Subcutaneous adipose tissue (tissue), 4 donors: ENCODE results near the gene LBX1. TPM values are rescaled to one million over a fixed set of nuclear protein-coding genes. Genes with fewer than 3 reads are reported as not detected.

ENCODE experiments used
- total RNA-seq, 4 donors: library from RNA; depleted of rRNA; stranded (reverse); fragments of >200 nt; gene quantifications; one replicate each; pipeline ENCODE4 v1.1.0, GENCODE V29; 2016
- TF ChIP-seq, protein P1 (sequence below): fragments of 450-650 bp; IDR thresholded peaks from one replicate; pipeline ENCODE4 v1.5.1; 2016; ENCODE audit warnings: low read depth, mild to moderate bottlenecking, control low read depth, antibody characterized with exemption, moderate library complexity

LBX1 gene
- total RNA-seq, 4 donors from 2014 or later: not detected

DNA sequence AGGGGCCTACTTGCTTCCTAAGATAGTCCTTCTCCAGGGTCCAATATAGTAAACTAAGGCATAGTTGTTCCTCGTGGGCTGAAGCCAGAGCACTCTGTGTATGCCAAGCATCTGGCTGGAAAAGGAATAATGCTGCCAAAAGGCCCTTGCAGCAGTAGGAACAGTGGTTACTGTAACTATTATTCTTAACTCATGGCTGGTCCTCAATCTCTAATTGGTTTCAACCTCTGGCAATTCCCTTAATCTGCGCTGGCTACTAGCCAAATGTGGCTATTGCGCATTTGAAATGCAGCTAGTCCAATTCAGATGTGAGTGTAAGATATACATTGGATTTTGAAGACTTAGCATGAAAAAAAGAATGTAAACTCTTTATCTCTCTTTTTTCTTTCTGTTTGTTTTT is 27.8 kb upstream of the LBX1 start:
- TF ChIP-seq, protein P1, sequence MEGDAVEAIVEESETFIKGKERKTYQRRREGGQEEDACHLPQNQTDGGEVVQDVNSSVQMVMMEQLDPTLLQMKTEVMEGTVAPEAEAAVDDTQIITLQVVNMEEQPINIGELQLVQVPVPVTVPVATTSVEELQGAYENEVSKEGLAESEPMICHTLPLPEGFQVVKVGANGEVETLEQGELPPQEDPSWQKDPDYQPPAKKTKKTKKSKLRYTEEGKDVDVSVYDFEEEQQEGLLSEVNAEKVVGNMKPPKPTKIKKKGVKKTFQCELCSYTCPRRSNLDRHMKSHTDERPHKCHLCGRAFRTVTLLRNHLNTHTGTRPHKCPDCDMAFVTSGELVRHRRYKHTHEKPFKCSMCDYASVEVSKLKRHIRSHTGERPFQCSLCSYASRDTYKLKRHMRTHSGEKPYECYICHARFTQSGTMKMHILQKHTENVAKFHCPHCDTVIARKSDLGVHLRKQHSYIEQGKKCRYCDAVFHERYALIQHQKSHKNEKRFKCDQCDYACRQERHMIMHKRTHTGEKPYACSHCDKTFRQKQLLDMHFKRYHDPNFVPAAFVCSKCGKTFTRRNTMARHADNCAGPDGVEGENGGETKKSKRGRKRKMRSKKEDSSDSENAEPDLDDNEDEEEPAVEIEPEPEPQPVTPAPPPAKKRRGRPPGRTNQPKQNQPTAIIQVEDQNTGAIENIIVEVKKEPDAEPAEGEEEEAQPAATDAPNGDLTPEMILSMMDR: no peak

GRCh38 chr10:101256387-101256786 is 27.1 kb upstream of the LBX1 start:
- TF ChIP-seq, protein P1: no peak

GRCh38 chr10:101250136-101250535 is 20.9 kb upstream of the LBX1 start:
- TF ChIP-seq, protein P1: no peak

GRCh38 chr10:101249171-101249581 is 19.9 kb upstream of the LBX1 start:
- TF ChIP-seq, protein P1: no peak

- TF ChIP-seq, protein P1: no peak
These were observed 17.4 kb upstream of the LBX1 start for GRCh38 chr10:101246639-101247038.

GRCh38 chr10:101244321-101245050 is 15.2 kb upstream of the LBX1 start:
- TF ChIP-seq, protein P1: no peak

GRCh38 chr10:101241840-101242707 is 12.8 kb upstream of the LBX1 start:
- TF ChIP-seq, protein P1: no peak
